ENCODE measurements around the gene SH3BGR. TPM values are rescaled to one million over a fixed set of nuclear protein-coding genes. Genes with fewer than 3 reads are reported as not detected.

SH3BGR gene
- total and polyA plus RNA-seq, 7 donors, result 44.2 to 441 (median 240) TPM

GRCh38 chr21:39527067-39527595 is 75.4 kb downstream of the SH3BGR start:
- Histone ChIP-seq H3K27me3 (ENCODE audit: insufficient read depth in 3 of 3, low read length in 2 of 3) (no peaks in the 10 kb centered on the region), H3K4me3 (no peak overlapping the region), H3K36me3 (ENCODE audit: insufficient read depth in 1 of 2, low read depth in 1 of 2) (peaks cover 0 to 4% of the 10 kb centered on the region in 2 donors), H3K4me1 (peaks cover 18% of the 10 kb centered on the region), H3K9me3 (no peaks in the 10 kb centered on the region), H3K27ac (no peak overlapping the region)
- TF ChIP-seq CTCF (IDR thresholded peaks at IDR 0.05), result no peak
- 77 to 85% (median 78%) methylated on average over 5 of the region's 5 CpGs for WGBS, 3 donors
- no peak for DNase-seq
- ATAC-seq, result no peak
- intact Hi-C loops (cut with DNase I), result no loop called here

DNA sequence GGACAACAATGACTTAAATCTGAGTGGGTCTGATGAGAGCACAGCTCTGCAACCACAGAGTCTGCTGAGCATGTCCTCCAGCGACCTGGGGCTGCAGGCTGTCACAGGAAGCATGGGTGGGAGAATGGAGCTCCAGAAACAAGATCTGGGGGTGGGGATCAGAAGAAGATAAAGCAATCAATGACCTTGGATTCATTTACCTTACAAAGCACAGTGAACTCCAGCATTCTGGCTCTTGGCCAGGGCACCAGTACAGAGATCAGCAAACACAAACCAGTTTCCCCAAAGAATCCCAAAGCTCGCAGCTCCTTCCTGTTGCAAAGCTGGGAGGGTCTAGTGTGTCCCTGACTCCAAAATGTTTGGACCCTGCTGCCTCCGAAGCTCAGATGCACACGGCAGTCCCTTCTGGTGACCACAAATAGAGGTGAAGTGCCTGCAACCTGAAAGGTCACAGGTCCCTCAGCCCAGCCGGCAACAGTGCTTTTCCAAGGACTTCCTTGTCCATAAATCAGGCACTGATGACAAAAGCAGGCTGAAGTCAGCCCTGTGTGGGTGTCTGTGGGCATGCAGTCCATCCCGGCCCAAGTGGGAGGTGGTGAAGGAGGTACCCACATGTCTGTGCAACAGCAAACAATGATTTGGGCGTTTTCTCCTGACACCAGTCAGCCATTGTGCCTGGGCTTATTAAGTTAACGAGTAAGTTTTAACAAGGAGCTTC is 76.1 kb downstream of the SH3BGR start:
- Histone ChIP-seq H3K27me3 (ENCODE audit: insufficient read depth in 3 of 3, low read length in 2 of 3) (no peaks in the 10 kb centered on the region), H3K4me1 (peaks cover 17% of the 10 kb centered on the region), H3K4me3 (no peak overlapping the region), H3K9me3 (no peaks in the 10 kb centered on the region), H3K36me3 (ENCODE audit: insufficient read depth in 1 of 2, low read depth in 1 of 2) (peaks cover 0 to 4% of the 10 kb centered on the region in 2 donors), H3K27ac (no peak overlapping the region)
- ATAC-seq (no peak), DNase-seq (no peak)
- 43 to 45% (median 45%) methylated on average over 8 of the region's 8 CpGs for WGBS, 3 donors
- TF ChIP-seq CTCF (IDR thresholded peaks at IDR 0.05), result no peak
- intact Hi-C loops (cut with DNase I), result no loop called here

- H3K4me3 ChIP-seq, result no peak overlapping the region
- no peaks in the 10 kb centered on the region for H3K27me3 ChIP-seq (ENCODE audit: insufficient read depth in 3 of 3, low read length in 2 of 3)
- ATAC-seq (no peak), DNase-seq (no peak)
- no peak for TF ChIP-seq CTCF (IDR thresholded peaks at IDR 0.05)
- WGBS, 3 donors, result 63 to 67% (median 66%) methylated on average over 4 of the region's 4 CpGs
- H3K9me3 ChIP-seq, result no peaks in the 10 kb centered on the region
- peaks cover 0 to 4% of the 10 kb centered on the region in 2 donors for H3K36me3 ChIP-seq (ENCODE audit: insufficient read depth in 1 of 2, low read depth in 1 of 2)
- H3K27ac ChIP-seq, result no peak overlapping the region
- intact Hi-C loops (cut with DNase I), result no loop called here
- H3K4me1 ChIP-seq, result peaks cover 6% of the 10 kb centered on the region
Observed at GRCh38 chr21:39529026-39529425, 77.3 kb downstream of the SH3BGR start.

DNA sequence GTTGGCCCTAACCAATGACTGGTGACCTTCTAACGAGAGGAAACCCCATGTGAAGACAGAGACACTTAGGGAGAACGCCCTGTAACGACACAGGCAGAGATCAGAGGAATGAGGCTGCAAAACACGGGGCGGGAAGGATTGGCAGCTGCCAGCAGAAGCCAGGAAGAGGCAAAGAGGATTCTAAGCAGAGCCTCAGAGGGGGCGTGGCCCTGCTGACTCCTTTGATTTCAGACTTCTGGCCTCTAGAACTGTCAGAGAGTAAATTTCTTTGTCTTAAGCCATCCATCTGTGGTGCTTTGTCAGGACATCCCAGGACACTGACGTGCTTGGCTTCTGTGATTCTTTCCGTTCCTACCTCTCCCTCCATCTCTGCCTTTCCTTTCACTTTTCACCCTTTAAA is 79.3 kb downstream of the SH3BGR start:
- 48 to 51% (median 49%) methylated on average over 8 of the region's 8 CpGs for WGBS, 3 donors
- no peak overlapping the region for H3K4me3 ChIP-seq
- DNase-seq, result no peak
- H3K9me3 ChIP-seq, result no peaks in the 10 kb centered on the region
- no peak for TF ChIP-seq CTCF (IDR thresholded peaks at IDR 0.05)
- H3K27me3 ChIP-seq (ENCODE audit: insufficient read depth in 3 of 3, low read length in 2 of 3), result no peaks in the 10 kb centered on the region
- ATAC-seq, result no peak
- H3K27ac ChIP-seq, result no peak overlapping the region
- H3K4me1 ChIP-seq, result no peaks in the 10 kb centered on the region
- H3K36me3 ChIP-seq (ENCODE audit: insufficient read depth in 1 of 2, low read depth in 1 of 2), result peaks cover 0 to 4% of the 10 kb centered on the region in 2 donors
- intact Hi-C loops (cut with DNase I), result no loop called here
